GM19324 (cell line): ENCODE data around the gene ADSL.
A peak's percentile ranks its signal among the peaks of the same experiment; 100 is the strongest.

Experiments used
- ATAC-seq: cut with Tn5 transposase; IDR thresholded peaks from one replicate; pipeline ENCODE4 v1.9.1; 2021; ENCODE audit warnings: mild to moderate bottlenecking, moderate library complexity; ENCODE audit not compliant: unreplicated experiment, low FRiP score

The ADSL gene

GRCh38 chr22:40433416-40434090, 87.3 kb downstream of the ADSL start:
- no peak for ATAC-seq

- no peak for ATAC-seq
Measured at GRCh38 chr22:40434106-40434505, 87.8 kb downstream of the ADSL start.

GRCh38 chr22:40434745-40435144, 88.4 kb downstream of the ADSL start:
- no peak for ATAC-seq

DNA sequence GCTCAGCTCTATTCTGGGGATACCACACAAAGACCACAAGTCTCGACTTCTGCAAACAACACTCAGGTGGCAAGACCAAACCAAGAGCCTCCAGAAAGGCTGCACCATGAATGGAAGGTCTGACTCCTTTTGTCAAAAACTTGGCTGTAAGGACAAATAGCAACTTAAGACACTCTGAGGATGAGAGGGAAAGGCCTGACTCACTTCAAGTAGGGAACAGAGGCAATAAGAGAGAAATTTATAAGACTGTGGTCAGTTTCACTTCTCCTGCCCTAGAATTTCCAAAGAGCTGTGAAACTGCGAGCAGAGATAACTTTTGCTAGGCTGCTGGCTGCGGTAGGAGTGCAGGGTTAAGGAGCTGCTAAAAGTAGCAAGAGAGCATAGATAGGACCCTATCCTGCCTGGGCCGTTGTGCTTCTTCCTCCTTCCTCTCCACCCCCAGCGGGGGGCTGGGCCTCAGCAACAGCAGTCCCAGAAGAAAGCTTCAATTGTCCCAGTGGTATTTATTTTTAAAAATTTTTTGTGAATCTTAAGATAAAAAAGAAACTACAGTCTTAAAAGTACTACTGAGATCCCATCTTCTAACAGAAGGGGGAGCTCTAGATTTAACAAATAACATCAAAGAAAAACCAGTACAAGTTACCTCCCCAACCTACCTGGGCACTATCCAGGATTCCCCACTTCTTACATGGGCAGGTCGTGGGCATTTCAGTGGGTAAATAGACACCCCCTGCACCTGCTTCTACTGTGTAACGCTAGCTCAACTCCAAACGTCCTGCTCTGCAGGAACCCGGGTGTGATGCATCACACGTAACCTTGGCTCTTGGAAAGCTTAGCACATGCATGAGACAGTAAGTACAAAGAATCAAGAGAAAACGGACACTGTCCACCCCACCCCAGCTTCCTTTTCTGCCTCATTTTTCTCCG, 90.5 kb downstream of the ADSL start:
- peak; percentile 60 for ATAC-seq
